GM18951 (cell line): ENCODE results near the gene ANKRD40.
"Not testable (repeated sequence)": the region's sequence is repeated elsewhere in the genome, so short reads cannot be mapped to it uniquely, and the experiment has no call there.

ENCODE experiments used
- POLR2A ChIP-seq: IDR thresholded peaks from 4 replicates; pipeline ENCODE4 v1.6.1; 2011; ENCODE audit warnings: mild to moderate bottlenecking; ENCODE audit not compliant: insufficient read length, insufficient read depth; ENCODE audit errors: extremely low read depth
- in situ Hi-C: fragments of 300-500 bp; cut with MboI; formaldehyde crosslinking; loops from one replicate; pipeline ENCODE4 v1.12.0; 2022; ENCODE audit warnings: low sequenced_read_pairs, mixed read lengths, inconsistent platforms; ENCODE audit not compliant: unreplicated experiment

The ANKRD40 gene

GRCh38 chr17:50722746-50723145, 15.0 kb upstream of the ANKRD40 start:
- TF ChIP-seq POLR2A, result no peak
- in situ Hi-C loops, result no loop called here

GRCh38 chr17:50721194-50722010, 13.7 kb upstream of the ANKRD40 start:
- no peak for TF ChIP-seq POLR2A
- in situ Hi-C loops, result no loop called here

DNA sequence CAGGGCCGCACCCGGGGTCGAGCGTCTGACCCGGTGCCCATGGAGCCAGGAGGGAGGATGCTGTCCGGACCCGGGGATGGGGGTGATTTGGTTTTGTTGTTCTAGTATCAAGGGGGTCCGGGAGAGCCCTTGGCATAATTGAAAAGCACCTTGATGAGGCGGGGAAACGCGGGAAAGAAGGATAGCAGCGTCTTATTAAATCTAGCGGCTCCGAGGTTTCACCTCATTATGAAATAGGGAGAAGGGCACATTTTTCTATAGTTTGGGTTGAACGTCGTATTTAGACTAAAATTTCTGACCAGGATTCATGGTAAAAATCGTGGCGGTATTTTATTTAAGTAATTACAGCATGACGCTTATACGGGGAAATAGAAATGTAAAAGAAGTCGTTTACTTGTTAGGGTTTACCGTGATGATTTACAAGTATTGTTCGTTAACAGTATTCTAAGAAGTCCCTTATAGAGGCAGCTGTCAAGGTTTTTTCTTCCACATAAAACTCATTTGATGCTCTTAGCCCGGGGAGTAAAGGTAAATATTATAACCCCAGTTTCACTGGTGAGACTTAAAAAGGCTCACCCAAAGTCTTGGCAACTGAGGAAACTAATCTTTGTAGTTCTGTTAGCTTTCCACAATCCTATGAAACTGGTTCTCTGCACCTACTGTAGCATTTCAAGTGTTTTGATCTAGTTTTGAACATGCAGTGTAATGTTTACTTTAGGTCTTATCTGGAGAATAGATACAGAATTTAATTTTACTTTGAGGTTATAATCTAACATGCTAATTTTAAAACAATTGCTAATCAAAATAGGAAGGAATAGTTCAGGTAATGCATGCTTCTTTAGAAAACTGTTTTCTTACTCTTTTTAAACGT, 12.4 kb upstream of the ANKRD40 start:
- no peak for TF ChIP-seq POLR2A
- in situ Hi-C loops, result no loop called here

DNA sequence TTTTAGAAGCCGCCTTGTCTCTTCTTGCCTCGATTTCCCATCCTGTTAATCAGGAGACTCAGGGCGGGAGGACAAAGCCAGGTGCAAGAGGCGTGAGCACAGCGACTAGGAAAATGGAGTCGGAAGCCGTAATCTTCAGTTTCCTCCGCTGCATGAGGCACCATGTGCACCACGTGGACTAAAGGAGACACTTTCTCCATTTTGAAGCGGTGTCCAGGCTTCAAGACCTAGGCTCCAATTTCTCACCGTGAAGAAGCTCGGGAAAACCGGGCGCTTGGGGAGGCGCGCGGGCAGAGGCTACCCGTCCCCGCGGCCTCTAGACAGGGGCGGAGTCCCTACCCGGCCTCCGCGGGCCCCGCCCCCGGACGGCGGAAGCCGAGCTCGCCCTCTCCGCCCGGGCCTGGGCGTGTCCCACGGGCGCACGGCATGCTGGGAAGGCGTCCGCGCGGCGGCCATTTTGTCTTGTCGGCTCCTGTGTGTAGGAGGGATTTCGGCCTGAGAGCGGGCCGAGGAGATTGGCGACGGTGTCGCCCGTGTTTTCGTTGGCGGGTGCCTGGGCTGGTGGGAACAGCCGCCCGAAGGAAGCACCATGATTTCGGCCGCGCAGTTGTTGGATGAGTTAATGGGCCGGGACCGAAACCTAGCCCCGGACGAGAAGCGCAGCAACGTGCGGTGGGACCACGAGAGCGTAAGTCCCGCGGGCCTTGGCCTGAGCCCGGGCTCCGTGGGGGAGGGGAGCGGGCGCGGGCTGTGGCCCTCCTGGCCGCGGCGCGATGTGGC, 11.6 kb upstream of the ANKRD40 start, which contains the start of gene LUC7L3:
LUC7L3 (plus strand) TSS at position 460 of the 780 bp plus-strand sequence; CDS start at position 590, 130 bp downstream.
- peak; percentile 93 for TF ChIP-seq POLR2A
- in situ Hi-C loops, result no loop called here

GRCh38 chr17:50715471-50715870, 7.8 kb upstream of the ANKRD40 start:
- no peak for TF ChIP-seq POLR2A
- in situ Hi-C loops, result no loop called here

- TF ChIP-seq POLR2A, result no peak
- in situ Hi-C loops, result no loop called here
These were observed 4.9 kb upstream of the ANKRD40 start for GRCh38 chr17:50712641-50713040.

GRCh38 chr17:50710650-50711049, 2.9 kb upstream of the ANKRD40 start:
- in situ Hi-C loops, result no loop called here
- TF ChIP-seq POLR2A, result no peak

DNA sequence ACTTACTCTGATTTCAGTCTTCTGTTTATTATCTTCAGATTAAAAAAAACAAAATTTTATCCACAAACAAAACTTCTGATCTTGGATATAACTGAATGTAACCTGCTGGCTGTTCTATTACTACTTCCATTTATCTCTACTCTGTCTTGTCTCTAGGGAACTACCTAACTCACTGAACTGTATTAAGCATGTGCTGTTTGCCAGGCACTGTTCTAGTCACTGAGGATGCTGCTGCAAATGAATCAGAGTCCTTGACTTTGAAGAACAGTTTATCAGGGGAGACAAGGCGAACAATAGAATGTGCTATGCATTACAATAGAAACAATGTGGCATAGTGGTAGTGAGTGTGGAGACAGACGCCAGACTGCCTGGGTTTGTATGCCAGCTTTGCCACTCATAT, 2.3 kb upstream of the ANKRD40 start:
- in situ Hi-C loops, result no loop called here
- no peak for TF ChIP-seq POLR2A

DNA sequence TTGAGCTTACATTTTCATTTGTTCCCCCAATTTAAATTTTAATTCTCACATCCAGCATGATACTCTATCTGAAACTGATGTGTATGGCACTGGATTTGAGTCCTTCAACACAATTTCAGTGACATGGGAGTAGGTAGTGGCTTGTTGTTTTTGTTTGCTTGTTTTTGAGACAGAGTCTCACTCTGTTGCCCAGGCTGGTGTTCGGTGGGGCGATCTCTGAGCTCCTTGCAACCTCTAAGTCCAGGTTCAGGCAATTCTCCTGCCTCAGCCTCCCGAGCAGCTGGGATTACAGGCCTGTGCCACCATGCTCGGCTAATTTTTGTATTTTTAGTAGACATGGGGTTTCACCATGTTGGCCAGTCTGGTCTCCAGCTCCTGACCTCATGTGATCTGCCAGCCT, 1.3 kb upstream of the ANKRD40 start:
- in situ Hi-C loops, result not testable (repeated sequence)

- TF ChIP-seq POLR2A, result no peak
- in situ Hi-C loops, result no loop called here
These were observed 611 bp upstream of the ANKRD40 start for GRCh38 chr17:50708050-50709000.

GRCh38 chr17:50703162-50703561, 4.6 kb downstream of the ANKRD40 start:
- in situ Hi-C loops, result no loop called here
- no peak for TF ChIP-seq POLR2A

DNA sequence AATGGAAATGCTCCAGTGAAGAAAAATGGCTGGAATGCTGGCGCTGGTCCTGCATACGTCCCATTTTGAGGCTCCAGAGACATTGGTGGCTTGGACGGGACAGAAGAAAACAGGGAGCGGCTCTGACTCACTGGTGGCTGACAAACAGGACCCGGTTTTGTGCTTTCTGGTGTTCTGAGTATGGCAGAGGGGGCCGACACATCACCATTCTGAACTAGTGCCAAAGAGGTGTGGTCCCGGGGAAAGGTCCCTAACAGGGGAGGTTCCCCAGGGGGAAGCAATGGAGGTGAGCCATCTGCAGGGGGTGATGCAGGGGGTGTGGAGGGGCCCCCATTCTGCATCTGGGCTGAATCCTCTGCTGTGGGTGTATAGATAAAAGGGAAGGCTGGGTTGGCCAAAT, 8.3 kb downstream of the ANKRD40 start:
- TF ChIP-seq POLR2A, result no peak
- in situ Hi-C loops, result no loop called here

GRCh38 chr17:50697663-50698272, 9.9 kb downstream of the ANKRD40 start:
- in situ Hi-C loops, result no loop called here
- TF ChIP-seq POLR2A, result no peak
